Pons (tissue), 1 donor: Measurements from ENCODE around the gene TMC2.

Experiments used
- DNase-seq: peaks from one replicate; pipeline ENCODE4 v3.0.0-alpha.2; 2016; ENCODE audit warnings: low spot score

TMC2 gene

DNA sequence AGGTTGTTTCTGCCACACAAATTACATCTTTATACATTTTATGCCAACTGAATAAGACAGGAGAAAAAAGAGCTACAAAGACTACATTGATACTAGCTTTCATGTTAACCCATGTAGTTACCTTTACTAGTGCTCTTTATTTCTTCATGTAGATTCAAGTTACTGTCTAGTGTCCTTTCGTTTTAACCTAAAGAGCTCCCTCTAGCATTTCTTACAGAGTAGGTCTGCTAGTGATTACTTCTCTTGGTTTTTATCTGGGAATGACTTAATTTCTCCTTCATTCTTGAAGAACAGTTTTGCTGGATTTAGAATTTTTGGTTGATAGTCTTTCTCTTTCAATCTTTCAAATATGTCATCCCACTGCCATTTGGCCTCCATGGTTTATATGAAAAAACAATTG, 94.9 kb downstream of the TMC2 start:
- DNase-seq: no peak

DNA sequence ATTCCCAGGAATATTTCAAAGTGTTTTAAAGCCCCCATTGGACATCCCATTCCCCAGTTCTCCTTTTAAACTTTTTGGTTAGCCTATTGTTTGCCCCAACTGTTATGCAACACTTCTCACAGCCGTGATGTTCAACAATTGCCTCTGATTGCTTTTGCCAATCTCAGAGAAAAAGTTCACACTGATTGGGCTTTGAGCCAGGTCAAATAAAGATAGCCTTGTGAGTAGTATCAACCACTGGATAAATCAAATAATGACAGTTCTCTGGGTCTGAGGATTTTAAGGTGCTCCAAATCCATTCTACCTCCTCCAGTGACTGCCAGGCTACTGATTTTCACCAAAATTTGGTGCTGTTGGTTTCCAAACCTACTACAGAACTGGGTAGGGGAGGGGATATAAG, 97.0 kb downstream of the TMC2 start:
- no peak for DNase-seq

DNA sequence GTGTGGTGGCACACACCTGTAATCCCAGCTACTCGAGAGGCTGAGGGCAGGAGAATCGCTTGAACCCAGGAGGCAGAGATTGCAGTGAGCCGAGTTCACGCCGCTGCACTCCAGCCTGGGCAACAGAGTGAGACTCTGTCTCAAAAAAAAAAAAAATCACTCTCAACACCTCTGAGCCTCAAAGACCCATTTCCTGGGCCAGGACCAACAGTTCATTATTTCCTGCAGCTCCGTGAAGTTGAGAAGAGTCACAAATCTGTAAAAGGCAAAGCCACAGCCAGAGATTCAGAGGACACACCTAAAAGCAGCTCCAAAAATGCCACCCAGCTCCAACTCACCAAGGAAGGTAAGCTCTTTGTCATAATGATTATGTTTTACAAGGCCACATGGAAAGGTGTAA, 100.9 kb downstream of the TMC2 start:
- no peak for DNase-seq

DNA sequence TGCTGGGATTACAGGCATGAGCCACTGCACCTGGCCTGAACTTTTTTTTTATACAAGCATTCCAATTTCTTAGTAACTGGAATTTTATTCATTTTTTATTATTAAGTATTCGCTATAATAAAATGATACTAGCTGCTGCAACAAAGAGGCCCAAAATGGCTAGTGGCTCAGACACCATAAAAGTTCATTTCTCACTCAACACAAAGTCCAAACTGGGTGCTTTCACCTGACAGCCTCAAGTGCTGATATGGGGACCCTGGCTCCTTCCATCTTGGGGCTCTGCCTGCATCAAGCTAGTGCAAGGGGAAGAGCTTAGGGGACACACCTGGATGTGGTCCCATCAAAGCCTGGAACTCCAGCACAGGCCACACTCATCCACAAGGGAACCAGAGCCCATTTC, 103.9 kb downstream of the TMC2 start:
- DNase-seq: no peak

DNA sequence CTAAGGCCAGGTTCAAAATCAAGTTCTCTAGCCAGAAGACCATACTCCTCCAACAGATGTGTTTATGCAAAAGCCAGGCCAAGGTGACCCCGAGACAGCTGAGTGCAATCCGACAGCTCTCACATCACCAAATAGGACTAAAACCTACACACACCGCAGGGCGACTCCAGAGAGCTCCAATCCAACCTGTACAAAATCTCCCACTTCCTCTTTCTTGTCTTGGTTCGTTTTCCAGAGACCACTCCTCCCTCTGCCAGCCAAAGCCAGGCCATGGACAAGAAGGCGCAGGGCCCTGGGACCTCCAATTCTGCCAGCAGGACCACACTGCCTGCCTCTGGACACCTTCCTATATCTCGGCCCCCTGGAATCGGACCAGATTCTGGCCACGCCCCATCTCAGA, 104.5 kb downstream of the TMC2 start:
- DNase-seq: no peak

DNA sequence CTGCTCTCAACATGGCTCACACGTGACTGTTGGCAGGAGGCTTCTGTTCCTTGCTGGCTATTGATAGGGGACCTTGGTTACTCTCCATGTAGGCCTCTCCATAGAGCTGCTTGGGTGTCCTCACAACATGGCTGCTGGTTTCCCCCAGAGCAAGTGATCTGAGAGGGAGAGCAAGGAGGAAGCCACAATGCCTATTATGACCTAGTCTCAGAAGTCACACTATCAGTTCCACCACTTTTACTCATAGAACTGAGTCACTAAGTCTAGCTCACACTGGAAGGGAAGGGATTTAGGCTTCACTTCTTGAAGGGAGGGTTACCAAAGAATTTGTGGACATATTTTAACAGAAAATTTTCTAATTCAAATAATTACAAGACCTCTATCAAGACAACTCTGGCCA, 107.3 kb downstream of the TMC2 start:
- no peak for DNase-seq

DNA sequence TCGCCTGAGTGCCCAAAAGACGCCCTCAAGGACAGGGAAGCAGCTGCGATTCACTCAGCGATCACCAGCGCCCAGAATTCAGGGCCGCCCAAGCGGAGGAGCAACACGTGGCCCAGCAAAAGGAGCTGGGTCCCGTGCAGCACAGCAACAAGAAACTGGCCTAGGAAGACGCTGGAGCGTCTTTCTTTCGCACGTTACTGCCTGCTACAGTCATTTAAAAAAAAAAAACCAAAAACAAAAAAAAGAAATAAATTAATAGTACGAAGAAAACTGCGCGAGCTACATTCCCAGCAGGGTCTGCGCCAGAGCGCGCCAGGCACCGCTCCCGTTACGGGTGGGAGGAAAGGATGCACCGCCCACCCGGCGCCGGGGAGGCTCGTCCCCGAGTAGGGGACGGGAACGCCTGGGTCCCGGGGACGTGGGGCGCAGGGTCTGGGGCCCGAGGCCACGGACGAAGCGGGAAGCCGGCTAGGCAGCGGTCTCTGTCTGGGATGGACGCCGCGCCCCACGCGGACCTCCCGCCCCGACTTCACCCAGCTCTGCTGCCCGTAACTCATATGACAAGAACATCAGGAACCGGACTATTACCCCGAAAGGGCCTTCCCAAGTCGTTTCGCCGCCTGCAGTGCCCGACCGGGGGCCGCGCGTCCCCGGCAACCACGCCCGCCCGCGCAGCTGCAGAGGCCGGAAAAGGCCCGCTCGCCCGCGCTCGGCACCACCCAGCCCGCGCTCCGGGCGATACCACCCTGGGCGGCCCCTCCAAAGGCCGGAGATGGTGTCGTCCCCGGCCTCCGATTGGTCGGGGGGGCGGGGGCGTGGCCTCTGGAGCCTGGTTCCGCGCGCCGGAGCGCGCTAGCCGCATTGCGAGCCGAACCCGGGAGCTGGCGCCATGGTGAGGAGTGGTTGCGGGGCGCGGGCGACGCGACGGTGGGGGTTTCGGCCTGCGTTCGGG, 115.7 kb downstream of the TMC2 start, which contains the start of gene NOP56:
NOP56 (plus strand) TSS at position 861 of the 952 bp plus-strand sequence; CDS start at position 890, 29 bp downstream.
- peak; percentile 90 for DNase-seq

DNA sequence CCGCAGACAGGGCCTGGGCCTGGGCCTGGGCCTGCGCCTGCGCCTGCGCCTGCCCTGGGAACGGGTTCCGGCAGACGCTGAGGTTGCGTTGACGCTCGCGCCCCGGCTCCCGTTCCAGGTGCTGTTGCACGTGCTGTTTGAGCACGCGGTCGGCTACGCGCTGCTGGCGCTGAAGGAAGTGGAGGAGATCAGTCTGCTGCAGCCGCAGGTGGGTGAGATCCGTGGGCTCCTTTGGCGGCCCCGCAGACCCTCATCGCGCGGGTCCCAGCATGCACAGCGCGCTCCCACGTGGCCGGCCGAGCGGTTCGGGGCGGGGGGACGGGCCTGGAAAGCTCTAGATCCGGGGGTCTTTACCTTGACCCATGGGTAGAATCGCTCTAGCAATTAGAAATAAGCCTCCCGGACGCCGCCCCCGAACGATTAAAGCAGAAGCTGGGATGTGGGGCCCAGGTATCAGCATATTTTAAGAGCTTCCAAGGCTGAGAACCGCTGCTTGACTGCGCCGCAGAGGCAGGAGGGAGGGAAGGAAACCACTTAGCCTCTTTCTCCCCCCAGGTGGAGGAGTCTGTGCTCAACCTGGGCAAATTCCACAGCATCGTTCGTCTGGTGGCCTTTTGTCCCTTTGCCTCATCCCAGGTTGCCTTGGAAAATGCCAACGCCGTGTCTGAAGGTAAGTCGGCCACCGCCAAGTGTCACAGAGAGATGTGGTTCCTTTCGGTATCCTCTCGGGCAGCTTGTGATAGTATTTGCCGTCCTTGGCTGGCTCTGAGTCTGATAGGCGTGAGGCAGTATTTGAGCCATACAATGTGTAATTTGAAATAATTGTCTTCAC, 116.6 kb downstream of the TMC2 start:
- peak; percentile 27 for DNase-seq

DNA sequence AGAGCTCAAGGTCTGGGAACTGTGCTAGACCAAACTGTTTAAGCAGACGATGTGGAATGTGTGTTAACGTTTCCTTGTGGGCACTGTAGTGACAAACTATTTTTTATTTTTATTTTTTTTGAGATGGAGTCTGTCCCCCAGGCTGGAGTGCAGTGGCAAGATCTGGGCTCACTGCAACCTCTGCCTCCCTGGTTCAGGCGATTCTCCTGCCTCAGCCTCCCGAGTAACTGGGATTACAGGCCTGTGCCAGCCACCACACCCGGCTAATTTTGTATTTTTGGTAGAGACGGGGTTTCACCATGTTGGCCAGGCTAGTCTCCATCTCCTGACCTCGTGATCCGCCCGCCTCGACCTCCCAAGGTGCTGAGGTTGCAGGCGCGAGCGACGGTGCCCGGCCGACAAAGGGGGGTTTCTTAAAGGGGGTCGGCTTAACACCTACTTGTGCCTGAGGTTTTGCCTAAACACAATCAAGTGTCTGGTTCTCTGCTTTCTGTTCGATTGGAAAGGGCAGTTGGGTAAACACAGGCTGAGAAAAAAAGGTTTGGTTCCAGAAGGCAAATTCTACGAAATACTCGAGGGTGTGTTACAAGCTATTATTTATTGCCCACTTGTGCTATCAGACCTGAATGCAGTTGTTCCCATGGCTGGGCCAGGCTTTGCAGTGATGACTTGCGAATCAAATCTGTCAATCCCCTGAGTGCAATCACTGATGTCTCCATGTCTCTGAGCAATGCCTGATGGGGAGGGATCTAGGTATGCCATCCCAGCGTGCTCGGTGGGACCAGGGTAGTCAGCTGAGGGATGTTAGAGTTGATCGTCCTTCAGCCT, 117.4 kb downstream of the TMC2 start:
- DNase-seq: no peak

DNA sequence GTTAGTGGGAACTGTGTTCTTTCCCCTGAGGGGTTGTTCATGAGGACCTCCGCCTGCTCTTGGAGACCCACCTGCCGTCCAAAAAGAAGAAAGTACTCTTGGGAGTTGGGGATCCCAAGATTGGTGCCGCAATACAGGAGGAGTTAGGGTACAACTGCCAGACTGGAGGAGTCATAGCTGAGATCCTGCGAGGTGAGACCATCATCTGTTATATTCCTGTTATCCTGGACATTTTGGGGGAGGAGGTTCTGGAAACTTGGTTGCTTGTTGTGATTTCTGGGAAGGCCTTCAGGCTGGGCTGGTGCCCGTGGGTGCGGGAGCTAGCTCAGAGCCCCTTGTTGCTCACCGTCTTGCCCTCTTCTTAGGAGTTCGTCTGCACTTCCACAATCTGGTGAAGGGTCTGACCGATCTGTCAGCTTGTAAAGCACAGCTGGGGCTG, 118.0 kb downstream of the TMC2 start:
- DNase-seq: no peak

DNA sequence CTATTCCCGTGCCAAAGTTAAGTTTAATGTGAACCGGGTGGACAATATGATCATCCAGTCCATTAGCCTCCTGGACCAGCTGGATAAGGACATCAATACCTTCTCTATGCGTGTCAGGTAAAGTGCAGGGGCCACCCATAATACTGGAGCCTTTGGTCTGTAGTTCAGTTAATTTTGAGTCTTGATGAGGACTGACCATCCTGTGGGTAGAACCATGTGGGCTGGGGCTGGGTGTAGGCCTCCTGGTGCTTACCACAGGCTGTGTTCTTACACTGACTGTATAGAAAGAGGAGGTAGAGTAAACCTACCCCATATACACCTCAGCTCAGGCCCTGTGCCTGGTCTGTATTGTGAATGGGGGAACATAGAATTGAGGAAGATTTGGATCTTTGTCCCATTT, 118.5 kb downstream of the TMC2 start:
- no peak for DNase-seq

DNA sequence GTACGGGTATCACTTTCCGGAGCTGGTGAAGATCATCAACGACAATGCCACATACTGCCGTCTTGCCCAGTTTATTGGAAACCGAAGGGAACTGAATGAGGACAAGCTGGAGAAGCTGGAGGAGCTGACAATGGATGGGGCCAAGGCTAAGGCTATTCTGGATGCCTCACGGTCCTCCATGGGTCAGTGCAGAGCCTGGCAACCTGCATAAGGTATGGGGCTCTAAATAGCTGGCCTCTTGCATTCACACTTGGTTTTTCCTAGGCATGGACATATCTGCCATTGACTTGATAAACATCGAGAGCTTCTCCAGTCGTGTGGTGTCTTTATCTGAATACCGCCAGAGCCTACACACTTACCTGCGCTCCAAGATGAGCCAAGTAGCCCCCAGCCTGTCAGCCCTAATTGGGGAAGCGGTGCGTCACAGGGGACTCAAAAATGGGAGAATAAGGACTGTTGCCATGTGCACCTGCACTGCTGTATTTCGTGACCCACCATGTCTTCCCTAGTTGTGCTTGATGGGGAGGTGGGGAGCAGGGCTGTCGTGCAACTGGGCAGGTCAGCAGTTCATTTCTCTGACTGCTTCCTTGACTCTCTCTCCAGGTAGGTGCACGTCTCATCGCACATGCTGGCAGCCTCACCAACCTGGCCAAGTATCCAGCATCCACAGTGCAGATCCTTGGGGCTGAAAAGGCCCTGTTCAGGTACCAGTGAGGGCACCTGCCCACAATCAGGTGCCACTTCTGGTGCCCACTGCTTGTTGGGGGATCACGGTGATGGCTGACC, 119.2 kb downstream of the TMC2 start:
- DNase-seq: no peak

DNA sequence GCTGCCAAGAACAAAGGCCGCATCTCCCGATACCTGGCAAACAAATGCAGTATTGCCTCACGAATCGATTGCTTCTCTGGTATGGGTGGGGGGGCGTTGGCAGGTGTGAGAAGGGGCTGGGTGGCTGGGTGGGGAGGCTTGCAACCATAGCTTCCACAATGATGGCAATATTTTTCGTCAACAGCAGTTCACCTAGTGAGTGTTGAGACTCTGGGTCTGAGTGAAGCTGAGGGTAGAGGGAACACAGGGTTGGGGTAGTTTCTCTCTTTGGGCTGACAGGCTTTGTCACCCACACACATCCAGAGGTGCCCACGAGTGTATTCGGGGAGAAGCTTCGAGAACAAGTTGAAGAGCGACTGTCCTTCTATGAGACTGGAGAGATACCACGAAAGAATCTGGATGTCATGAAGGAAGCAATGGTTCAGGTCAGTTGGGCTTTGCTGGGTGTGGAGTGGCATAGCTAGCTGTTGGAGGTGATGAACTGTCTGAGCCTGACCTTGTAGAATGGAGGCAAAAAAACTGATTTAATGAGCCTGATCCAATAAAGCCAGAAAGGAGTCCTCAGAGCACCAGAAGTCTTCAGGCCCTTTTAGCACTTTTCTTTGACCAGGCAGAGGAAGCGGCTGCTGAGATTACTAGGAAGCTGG, 120.2 kb downstream of the TMC2 start:
- no peak for DNase-seq

DNA sequence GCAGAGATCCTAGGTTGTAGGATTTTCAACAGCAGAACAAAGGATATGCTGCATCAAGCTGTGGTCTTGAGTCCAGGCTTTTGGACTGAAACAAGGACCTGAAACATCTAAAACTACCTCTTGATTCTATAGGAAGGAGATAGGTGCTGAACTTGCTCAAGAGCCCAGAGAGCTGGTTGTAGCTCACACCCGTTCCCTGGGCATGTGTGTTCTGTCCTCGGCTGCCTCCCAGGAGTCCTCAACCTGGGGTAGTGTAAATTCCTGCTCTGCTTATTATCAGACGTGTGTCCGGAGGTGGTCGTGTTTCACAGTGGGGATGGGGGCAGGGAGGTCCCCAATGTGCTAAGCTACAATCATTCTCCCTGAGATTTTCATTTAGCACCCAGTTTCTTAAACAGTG, 120.9 kb downstream of the TMC2 start:
- no peak for DNase-seq

DNA sequence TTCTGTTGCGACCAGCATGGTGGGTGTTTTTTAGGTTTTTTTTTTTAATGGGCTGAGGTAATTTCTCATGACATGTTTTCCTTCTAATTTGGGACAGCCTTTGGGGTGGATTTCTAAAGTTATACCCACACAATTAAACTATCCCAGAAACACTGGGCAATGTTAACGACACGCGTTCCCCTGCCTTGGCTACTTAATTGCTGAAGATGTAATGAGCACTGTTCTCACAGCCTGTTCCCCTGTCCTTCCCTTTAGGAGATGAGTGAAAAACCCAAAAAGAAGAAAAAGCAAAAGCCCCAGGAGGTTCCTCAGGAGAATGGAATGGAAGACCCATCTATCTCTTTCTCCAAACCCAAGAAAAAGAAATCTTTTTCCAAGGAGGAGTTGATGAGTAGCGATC, 121.3 kb downstream of the TMC2 start:
- no peak for DNase-seq

DNA sequence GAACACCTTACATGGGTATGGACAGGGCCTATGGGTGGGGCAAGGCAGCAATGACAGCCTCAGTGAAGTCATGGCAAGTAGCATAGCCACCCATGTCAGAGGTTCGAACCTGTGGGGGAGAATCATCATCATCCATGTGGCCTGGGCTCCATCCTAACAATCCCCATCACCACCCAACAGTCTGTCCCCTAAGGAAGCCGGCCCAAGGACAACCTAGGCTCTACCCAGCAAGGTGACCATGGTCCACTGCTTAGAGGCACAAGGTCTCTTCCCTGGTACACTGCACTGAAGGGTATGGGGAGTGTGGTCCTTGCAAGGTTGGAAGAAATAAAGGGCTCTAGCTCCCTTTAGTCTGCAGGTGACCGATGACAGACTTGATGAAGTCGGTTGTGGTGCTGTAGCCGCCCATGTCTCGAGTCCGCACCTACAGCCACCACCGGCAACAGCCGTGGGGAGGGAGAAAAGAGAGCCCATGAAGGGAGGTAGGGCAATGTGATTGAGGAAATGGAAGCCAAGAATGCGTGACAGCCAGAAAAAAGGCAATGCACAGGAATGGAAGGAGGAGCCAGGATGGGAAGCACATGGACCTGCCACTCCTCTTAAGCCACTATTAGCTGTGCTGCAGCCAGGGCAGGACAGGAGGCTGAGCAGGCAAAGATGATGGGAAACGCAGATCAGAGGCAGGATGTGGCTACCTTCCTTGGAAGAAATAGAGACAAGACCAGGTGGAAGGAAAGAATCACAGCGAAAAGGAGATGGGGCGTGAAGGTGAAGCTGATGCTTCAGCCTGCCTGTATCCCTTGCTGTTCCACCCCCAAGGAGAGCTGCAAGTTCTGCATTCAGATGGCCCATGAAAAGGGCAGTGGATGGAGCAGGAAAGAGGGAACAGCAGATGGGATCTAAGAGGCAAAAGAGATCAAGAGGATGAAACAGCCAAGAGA, 122.3 kb downstream of the TMC2 start:
- no peak for DNase-seq

DNA sequence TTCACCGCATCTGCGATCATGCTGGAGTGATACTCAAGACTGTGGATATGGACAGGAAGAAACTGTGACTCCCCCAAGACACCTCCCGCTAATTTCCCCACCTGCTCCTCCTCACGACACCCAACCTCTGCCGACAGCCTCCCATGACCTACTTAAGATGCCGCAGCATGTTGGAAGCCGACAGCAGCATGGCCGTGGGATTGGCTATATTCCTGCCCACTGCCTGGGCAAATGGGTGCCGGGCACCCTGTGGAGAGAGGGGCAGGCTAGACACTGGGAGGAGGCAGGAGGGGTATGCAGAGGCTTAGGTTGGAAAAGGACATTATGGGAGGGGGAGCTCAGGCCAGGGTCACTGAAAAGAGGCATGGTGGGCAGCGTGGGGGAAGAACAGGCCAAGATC, 123.2 kb downstream of the TMC2 start:
- no peak for DNase-seq

DNA sequence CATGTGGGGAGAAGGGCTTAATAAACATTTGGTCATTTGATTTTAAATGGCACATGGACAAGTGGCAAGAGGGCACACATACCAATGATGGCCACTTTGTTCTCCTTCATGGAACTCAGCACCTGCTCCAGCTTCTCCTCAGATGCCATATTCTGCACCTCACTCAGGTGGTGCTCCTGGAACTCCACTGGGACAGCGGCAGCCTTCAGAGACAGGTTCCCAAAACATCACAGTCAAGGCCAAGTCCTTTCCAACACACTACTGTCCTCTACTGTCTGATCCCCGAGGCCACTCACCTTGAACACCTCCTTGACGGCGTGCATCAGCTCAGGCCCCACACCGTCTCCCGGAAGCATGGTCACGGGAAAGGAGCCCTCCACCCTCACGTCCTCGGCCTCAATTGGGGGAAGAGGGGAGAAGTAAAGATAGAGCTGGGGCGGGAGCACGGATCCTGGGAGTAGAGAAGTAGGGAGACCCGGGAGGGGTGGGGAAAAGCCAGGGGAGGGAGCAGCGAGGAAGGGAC, 127.1 kb downstream of the TMC2 start:
- DNase-seq: no peak
